ENCODE results near the gene HS3ST3A1.
"Not testable (repeated sequence)": the region's sequence is repeated elsewhere in the genome, so short reads cannot be mapped to it uniquely, and the experiment has no call there.

Gene HS3ST3A1

GRCh38 chr17:13569398-13570123 is 32.2 kb downstream of the HS3ST3A1 start:
- DNase-seq = no peak

- DNase-seq = no peak
Observed at GRCh38 chr17:13568582-13569397, 32.9 kb downstream of the HS3ST3A1 start.

GRCh38 chr17:13563866-13564265 is 37.9 kb downstream of the HS3ST3A1 start:
- no peak for DNase-seq

- DNase-seq = no peak
Observed at GRCh38 chr17:13562271-13562800, 39.4 kb downstream of the HS3ST3A1 start.

GRCh38 chr17:13561606-13562270 is 40.0 kb downstream of the HS3ST3A1 start:
- no peak for DNase-seq

- DNase-seq = no peak
Observed at GRCh38 chr17:13560935-13561334, 40.8 kb downstream of the HS3ST3A1 start.

DNA sequence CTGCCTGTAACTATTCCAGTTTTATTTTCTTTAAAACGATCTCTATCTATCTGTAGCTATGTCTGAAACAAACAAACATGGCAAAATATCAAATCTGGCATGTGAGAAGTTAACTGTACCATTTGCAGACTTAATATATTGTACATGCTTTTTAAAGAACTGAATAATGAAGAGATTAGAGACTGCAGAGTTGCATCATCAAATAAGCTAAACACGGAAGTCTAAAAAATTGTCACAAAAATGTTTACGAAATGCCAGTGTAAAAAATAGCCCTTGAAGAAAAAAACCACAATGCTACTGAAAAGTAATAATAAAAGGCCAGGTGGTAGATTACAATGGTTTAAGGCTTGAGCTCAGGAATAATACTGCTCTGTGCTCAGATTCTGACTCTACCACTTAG is 43.1 kb downstream of the HS3ST3A1 start:
- DNase-seq = no peak

DNA sequence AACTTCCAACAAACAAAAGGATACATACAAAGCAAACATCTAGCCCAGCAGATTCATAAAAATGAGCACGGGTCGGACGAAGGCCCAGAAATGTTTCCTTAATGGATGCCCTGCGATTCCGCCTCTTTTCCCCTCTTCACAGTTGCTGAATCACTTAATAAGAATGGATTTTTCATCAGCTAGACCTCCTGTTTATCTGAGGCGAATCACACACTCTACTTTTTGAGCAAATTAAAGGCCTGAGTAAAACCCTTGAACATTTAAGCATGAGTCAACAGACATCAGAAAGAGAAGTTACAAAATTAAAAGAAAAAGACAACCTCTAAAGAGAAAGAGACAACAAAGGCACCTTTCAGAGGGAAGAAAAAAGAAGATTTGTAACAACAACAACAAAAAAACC is 44.7 kb downstream of the HS3ST3A1 start:
- DNase-seq = no peak

DNA sequence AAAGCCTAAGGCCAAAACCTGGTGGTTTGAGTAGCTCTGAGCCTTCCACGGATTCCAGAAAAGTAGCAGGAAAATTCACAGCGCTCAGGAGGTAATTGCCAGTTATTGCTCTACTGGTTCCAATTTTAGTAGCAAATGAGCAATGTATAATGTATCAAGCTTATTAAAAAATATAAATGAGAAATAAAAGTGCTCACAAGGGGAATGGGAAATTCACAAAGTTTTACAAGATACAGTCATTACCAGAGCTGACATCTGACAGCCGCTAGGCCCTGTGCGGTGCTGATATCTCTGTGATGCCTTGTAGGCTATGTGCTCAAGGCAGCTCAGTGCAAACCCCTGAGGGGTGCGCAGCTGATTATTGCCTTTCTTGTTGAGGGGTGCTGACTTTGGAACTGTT is 47.5 kb downstream of the HS3ST3A1 start:
- no peak for DNase-seq

- DNase-seq = no peak
Observed at GRCh38 chr17:13550291-13550690, 51.4 kb downstream of the HS3ST3A1 start.

GRCh38 chr17:13548576-13548975 is 53.2 kb downstream of the HS3ST3A1 start:
- not testable (repeated sequence) for DNase-seq

- DNase-seq = no peak
Observed at GRCh38 chr17:13546851-13547250, 54.9 kb downstream of the HS3ST3A1 start.

- DNase-seq = no peak
Observed at GRCh38 chr17:13545941-13546340, 55.8 kb downstream of the HS3ST3A1 start.

GRCh38 chr17:13544765-13545164 is 57.0 kb downstream of the HS3ST3A1 start:
- DNase-seq = no peak

- no peak for DNase-seq
Observed at GRCh38 chr17:13544292-13544691, 57.4 kb downstream of the HS3ST3A1 start.

- no peak for DNase-seq
Observed at GRCh38 chr17:13542636-13543035, 59.1 kb downstream of the HS3ST3A1 start.

- no peak for DNase-seq
Observed at GRCh38 chr17:13541032-13541480, 60.7 kb downstream of the HS3ST3A1 start.

GRCh38 chr17:13540546-13540945 is 61.2 kb downstream of the HS3ST3A1 start:
- no peak for DNase-seq

DNA sequence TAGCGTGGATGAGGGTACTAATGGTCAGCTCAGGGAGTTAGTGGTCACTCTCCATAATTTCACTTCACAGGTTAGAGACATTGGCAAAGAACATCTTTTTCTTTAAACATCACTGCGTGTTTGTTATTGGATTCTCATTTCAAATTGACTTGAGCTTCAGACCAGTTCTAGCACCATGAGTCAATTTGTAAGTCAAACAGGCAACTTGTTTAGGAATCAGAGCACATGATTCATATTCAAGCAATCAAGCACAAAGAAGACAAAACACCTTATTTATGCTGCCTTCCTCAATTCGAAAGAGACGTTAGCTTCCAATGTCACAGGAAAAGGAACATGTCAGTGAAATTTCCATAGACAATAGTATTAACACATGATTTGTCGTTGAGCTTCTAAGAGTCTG is 62.3 kb downstream of the HS3ST3A1 start:
- no peak for DNase-seq

DNA sequence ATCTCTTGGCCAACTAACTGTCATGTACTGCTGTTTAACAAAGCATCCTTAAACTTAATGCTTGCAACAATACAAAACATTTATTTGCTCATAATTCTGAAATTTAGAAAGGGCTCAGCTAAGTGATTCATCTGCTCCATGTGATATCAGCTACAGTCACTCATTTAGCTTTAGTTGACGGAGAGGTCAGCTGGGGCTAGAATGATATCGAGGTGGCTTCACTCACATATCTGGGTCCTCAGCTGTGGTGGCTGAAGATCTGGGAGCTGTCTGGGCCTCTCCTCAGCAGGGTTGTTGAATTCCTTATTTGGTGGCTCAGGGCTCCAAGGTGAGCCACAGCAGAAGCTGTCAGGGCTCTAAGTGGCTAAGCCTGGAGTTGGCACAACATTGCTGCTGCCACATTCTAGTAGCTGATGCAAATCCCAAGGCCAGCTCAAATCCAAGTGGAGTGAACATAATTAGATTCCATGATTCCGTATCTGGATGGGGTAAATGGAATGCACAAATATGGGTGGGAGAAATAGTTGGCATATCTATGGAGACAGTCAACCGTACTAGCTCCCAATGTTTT is 62.8 kb downstream of the HS3ST3A1 start:
- no peak for DNase-seq

DNA sequence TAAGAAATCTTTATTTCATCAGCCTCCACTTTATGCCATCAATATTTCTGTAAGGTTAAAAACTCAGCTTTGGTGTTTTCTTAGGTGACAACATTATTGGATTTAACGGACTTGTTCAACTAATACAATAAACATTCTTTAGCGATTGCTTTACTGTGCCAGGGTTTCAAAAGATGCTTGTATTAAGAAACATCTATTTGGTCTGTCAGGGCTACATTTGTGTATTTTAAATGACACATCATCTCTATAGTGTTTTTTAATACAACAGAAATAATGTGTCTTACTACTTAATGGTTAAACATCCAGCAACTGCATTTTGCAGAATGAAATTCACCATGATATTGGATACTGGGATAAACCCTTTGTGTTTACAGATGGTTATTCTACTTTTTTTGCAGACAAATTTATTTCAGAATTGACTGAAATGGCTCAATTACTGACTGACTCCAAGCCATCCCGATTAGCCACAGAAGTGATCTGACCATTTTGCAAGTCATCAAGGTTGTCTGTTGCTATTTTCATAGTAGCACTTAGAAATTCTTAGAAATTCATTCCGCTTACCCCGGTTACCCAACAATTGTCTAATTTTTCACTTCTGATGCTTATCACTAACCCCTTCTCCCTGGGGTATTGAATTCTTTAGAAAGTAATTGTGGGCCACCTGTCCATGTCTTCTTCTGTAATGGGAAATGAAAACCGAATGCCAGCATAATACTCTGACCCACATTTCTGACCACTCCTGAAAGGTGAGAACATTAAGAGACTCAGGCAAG is 63.7 kb downstream of the HS3ST3A1 start:
- DNase-seq = no peak

DNA sequence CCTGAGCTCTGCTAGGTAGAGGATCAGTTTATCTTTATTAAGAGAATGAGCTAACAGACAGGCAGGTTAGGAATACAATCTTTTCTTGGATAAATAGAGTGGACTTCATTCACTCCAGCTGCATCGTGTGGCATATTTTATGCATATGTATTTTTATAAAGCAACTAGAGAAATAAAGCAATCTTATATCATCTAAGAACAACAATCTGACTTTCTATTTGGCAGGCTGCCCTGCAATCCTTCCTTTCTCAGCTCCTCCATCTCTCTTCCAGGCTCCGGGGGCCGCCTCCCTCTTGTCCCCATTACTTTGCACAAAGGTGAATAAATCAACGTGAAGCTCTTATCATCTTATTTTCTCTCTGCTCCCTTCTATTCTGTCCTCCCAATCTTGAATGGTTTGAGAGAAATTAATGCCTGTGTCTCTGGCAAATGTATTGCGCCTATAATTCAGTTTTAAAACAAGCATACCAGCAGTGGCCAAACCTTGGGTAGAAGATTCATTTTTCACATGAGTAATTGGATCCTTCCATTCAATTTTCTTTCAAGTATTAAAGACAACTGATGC is 64.5 kb downstream of the HS3ST3A1 start:
- no peak for DNase-seq

All from activated T-cell treated with anti-CD3 and anti-CD28 coated beads for 4 hours (primary cell).